COLO668 (cell line): ENCODE measurements around the gene RANBP17.
"Not testable (repeated sequence)": the region's sequence is repeated elsewhere in the genome, so short reads cannot be mapped to it uniquely, and the experiment has no call there.

ENCODE experiments used
- DNase-seq: peaks from one replicate; lab custom pipeline; 2025; ENCODE audit not compliant: unreplicated experiment; lab: John Stamatoyannopoulos, UW

Gene RANBP17

DNA sequence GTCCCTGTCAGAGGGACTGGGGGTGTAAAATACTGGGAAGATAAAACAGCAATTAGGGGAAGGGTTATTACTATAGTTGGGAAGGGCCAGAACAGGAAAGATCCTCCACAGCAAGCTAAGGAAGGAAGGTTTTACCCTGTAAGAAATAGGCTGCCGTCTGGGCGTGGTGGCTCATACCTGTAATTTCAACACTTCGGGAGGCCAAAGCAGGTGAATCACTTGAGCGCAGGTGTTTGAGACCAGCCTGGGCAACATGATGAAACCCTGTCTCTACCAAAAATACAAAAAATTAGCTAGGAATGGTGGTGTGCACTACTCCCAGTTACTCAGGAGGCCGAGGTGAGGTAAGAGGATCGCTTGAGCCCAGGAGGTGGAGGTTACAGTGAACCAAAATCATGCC lies 282.1 kb downstream of the RANBP17 start:
- DNase-seq, result no peak

DNA sequence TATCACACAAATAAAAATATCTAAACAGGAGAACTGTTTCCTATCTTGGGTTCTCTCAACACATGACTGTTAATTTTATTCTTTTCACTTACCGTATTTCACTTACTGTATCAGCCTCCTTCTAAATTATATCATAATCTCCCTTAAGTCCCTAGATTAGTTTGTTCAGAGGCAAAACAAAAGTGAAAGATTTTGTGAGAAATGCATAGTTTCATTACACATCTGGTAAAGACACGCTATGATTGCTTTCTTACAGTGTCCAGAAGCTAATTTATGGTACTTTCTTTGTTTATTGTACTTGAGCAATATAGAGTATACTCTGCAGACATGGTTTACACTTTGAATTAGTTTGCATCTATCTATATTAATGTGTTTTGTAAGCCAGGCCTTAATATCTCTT lies 287.5 kb downstream of the RANBP17 start:
- no peak for DNase-seq

DNA sequence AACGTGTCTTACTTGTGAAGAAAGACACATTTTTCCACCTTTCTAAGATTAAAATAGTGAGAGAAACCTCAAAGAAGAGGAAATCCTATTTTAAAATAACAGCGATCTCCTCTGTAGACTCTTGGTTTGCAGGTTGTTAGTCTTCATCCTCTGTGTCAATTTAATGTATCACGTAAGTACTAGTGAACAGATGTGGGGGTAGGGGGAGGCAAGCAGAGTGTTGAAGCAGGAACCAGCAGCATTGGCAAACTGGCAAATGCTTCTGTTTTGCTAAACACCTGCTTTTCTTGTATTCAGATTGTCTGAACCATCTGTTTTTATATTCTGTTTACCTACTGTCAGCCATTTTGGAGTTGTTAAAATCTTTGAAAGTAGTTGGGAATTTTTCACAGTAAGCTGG lies 288.0 kb downstream of the RANBP17 start:
- DNase-seq, result no peak

DNA sequence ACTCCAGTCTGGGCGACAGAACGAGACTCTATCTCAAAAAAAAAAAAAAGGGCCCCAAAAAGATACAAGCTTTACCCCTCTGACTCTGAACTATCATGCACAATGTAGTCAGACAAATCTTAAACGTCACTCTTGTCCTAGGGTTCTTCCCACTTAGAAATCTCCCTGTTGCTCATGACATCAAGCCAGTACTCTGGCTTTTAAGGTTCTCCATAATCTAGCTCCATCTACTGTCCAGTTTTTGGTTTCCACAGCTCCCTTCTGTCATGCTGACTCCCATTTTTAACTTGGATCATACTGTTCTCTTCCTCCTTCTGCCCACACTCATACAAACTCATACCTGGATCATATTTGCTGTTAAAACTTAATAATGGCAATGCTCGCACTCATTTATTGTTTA lies 290.6 kb downstream of the RANBP17 start:
- no peak for DNase-seq

DNA sequence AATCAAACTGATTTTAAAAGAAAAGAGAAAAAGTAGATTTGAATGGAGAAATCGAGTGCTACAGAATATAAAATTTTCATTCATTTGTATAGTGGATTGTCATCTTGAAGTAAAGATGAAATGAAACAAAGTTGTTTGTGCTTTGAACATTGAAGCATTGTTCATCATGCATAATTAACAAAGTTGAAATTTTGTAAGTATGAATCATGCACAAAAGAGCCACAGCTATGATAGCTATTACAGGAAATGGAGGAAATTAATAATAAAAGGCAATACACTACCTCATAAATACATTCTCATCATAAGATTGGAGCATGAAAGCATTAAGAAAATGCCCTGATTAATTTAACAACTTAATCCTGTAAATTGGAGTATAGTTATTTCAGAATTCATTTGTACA lies 293.8 kb downstream of the RANBP17 start:
- no peak for DNase-seq

DNA sequence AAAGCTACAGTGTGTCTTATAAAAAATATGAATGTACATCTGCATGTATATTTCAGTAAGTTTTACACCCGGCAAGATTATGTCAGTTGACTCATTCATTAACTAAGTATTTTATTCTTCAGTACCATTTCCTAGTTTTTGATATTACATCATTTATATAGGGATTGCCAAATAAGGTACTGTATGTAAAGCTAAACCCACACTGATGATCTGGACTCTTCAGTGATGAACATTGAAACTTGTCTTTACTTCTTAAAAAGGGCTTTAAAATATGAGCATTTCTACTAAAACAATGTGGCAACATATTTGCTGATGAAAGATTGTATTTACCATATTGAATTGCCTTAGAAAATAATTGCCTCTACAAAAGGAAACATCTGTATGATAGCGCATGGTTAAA lies 295.5 kb downstream of the RANBP17 start:
- DNase-seq, result no peak

DNA sequence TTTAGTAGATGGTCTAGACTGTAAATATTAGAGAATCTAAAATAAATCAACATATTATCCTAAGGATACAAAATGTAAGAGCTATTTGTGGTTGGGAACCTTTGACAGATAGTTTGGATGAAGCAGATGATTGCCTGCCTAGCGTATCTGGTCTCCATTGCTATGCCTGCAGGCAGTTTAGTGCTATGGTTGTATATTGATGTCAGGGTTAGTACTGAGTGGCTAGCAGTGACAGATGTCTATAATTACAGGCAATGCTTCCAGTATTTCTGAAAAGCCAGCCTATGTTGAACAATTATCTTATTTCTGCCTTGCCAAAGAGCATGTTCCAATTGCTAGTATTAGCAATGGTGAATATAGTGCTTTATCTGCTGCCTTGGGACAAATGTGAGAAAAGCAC lies 296.0 kb downstream of the RANBP17 start:
- peak; percentile 2 for DNase-seq

DNA sequence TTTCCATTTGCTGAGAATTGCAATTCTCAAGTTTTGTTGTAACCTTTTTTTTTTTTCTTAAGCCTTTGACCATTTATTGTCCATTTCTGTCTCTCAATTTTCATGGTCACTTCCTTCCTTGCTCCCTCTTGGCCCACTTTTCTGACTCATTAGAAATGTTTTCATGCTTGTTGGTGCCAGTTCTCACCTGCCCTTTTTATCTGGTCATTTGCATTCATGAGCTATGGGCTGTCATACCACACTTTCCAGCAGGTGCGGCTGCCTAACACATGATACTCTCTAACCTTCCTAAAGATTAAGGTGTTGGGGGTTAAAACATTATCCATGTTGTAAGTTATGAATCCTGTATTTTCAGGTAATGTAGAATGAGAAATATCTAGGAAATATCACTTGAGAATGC lies 296.8 kb downstream of the RANBP17 start:
- peak; percentile 39 for DNase-seq

DNA sequence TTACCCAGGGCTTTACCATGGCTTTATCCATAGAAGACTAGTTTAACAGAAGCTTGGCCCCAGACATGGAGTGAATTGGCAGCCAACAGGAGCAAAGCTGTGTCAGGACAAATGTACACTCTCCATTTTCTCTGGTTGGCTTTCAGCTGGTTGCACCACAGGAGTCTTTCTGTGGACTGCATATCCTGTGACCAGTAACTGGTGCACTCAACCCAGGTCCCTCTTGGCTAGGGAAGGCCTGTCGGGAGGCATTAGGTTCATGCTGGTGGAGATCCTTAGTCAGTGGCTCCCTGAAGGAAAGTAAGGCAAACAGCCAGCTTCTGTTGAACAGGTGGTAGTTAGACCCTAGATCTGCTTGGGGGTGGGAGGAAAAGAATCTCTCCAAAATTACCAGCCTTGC lies 300.3 kb downstream of the RANBP17 start:
- DNase-seq, result no peak

DNA sequence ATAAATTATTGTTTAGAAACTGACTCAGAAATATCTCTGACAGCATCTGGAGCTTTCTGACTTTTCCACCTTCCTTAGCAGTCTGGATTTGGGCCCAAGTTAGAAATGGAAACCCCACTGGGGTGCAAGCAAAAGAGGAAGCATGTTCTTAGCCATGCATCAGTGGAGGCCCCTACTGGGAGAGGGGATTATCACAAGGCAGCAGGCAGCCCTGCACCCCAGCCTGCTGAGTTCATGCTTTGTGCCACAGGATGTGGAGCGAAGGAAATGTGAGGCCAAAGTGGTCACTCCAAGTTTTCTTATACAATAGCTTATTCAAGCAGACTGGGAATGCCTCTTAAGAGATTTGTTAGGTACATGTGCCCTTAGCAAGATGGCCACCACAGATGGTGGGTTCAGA lies 300.8 kb downstream of the RANBP17 start:
- DNase-seq, result peak; percentile 3

DNA sequence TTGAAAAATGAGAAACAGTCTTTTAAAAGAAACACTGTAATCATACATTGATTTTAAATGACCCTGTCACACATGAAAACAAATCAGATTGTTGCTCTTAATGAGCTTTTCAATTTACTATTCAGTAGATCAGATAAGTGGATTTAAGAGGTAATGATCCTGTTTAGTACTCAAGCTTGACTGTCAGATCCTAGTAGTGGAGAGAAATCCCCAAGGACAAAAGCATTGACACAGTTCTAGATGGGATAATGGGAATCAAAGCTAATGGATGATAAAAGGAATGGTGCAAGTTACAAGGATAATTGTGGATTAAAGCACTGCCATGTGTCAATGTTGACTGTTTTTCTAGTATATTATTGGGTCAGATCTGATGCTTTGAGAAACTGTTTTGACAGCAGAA lies 304.9 kb downstream of the RANBP17 start:
- no peak for DNase-seq

DNA sequence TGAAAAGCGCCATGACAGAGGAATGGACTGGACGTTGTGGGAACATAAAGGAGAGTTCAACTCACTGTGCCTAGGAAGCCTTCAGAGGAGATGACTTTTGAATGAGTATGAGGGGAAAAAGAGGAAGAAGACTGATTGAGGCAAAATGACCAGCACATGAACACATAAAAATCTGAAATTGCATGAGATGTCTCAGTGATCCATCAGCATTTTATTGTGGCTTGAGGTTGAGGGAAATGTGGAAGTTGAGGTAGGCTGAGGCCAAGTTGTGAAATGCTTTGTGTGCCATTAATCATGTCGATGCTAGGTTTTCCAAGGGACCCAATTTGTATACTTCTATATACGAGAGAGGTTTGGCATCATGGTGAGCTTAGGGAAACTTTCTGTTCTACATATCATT lies 306.4 kb downstream of the RANBP17 start:
- DNase-seq, result no peak

DNA sequence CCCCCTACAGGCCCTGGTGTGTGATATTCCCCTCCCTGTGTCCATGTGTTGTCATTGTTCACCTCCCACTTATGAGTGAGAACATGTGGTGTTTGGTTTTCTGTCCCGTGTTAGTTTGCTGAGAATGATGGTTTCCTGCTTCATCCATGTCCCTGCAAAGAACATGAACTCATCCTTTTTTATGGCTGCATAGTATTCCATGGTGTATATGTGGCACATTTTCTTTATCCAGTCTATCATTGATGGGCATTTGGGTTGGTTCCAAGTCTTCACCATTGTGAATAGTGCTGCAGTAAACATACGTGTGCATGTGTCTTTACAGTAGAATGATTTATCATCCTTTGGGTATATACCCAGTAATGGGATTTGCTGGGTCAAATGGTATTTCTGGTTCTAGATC lies 313.1 kb downstream of the RANBP17 start:
- DNase-seq, result not testable (repeated sequence)

DNA sequence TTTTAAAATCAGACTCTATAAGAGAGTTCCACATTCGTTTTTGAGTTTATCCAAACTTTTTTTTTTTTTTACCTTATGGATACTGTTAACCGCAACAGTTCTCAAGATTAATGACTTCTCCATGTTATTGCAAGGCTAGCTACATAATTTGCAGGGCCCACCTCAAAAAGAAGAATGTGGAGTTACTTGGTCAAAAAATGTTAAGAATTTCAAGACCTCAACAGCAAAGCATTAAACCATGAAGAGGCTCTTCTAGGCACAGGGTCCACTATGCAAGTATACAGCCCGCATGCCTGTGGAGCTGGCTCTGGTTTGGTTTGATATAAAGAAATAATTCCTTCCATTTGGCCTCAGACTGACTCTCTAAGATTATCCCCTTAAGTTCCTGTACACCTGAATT lies 313.9 kb downstream of the RANBP17 start:
- DNase-seq, result no peak

DNA sequence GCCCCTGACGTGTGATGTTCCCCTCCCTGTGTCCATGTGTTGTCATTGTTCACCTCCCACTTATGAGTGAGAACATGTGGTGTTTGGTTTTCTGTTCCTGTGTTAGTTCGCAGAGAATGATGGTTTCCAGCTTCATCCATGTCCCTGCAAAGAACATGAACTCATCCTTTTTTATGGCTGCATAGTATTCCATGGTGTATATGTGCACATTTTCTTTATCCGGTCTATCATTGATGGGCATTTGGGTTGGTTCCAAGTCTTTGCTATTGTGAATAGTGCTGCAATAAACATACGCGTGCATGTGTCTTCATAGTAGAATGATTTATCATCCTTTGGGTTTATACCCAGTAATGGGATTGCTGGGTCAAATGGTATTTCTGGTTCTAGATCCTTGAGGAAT lies 316.4 kb downstream of the RANBP17 start:
- not testable (repeated sequence) for DNase-seq

DNA sequence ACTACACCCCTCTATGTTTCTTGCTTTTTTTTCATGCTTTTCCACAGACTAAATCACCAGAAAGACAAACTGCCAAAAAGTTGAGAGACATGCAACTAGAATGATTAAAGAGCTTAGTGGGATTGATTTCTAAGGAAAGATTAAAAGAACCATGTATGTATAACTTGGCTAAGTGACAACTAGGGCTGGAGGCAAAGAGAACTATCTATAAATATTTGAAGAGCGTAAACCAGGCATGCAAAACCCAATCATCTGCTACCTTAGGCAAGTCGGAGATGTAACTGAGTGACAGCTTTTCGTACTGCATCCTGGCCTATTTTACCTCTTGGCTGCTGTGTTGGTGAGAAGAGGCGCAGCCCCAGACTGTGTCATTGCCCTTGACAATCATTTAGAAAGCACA lies 326.2 kb downstream of the RANBP17 start:
- no peak for DNase-seq

DNA sequence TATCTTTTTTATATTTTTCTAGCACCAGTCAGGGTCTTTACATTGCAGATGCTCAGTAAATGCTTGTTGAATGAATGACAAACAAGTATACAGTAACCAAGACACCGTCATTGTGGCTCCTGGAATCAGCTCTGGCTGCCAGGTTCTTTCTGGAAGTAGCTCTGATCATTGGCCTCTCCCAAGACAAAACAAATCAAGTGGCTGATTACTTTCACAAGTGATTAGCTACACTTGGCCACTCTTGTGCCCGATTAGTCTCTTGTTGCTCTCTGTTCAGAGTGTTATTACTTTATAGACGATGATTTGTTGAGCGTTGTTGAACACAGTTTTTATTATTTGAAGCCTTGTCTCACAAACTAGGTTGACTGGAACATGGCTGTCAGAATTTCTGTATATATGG lies 327.6 kb downstream of the RANBP17 start:
- no peak for DNase-seq

DNA sequence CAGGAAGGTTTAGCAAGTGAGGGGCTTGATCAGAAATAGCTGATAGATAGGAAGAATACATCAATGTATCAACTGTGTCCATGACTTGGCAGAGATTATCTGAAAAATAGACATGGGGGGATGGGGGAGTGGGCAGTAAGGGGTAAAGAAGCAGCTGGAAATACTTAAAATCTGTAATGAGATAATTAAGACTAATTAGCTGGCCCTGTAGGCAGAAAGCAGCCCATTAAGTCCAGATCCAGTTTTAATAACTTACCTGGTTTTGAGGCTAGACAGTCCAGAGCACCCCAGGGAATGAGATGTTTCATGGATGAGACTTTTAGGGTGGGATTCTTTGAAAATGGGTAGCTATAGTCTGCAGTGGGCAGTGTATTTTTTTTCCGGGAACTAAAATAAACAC lies 330.3 kb downstream of the RANBP17 start:
- no peak for DNase-seq

DNA sequence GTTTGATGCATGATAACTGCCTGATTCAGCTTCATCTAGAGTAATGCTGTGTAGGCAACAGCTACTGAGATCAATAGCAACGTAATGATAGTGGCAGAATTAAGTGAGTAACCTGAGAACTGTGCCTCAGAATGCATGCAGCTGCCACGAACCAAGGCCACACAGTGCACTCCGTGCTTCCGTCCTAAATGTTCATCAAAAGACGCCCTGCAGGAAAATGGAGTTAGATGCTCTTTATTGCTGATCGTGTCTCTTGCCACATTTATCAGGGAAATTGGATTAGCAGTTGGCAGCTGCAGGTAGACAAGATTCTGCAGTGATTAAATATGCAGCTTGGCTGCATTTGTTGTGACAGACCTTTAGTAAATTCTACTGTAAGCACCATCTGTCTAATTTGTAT lies 339.5 kb downstream of the RANBP17 start:
- peak; percentile 3 for DNase-seq

DNA sequence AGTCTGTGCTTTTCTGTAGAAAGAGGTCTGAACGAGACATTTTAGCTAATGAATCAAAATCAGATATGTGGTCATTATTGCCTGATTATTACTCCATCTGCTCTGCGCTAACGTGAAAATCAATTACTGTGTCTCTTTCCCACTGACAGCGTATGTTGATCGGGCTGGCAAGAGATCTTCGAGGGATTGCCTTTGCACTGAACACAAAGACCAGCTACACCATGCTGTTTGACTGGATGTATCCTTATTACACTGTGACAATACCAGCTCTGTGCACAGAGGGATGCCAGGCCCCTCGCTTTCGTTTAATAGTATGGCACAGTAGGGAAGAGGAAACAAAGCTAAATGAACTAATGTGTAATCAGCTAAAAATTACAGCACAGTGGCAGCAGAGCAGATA lies 343.6 kb downstream of the RANBP17 start:
- DNase-seq, result no peak

DNA sequence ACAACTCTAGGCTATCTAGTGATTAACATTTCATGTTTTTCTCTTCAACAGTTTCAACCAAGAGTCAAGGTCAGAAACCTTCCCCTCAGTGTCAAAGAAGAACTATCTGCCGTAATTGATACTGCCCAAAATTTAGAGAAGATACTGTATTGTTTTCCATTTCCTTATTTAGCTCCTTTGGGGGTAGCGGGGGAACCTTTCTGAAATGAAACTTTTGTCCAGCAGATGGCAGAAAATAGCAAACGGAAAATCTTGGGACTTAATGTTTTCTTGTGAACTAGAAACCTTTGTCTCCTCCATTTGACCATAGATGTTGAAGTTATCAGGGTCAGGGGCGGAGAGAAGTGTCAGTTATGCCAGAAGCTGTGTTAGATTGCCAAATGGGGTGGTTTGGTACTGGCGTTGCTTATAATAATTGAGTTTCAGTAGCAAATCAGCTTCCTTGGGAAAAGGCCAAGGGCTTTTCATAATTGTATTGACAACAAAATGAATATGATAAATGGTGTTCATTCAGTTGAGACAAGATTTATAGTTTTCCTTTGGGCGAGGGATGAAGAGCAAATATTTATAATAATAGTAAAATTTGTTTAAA lies 345.5 kb downstream of the RANBP17 start:
- no peak for DNase-seq

DNA sequence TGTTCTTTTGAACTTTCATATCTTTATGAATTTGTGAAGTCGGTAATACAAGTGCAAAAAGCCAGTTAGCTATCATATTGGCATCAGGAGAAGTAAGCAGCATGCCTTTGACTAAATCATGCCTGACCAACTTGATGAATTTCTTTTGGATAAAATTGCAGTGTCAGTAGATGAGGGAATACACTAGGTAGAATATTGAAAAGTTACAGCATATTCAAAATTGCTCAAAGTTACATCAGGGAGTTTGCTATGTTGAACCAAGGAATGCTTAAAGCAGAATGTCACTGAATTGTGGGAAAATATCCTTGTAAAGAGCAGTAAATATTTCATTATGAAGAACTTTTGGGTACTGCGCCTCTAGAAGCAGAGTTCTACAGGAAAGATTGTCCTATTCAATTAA lies 360.1 kb downstream of the RANBP17 start:
- DNase-seq, result no peak

DNA sequence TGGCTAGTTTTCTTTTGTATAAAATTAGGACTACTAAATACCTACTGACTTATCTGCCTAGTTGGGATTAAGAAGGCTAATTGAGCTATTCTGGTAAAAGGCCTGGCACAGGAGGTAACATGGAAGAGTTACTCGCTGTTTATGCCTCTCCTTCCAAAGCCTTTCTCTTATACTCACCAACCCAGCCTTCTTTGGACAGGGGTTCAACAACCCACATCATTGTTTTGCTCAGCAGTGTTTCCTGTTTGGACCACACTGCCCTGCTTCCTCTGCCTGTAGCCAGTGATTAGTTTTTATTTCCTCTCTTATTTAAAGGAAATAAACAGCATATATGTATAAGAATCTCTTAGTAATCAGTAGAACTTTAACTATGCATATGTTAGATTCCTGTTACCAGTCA lies 362.1 kb downstream of the RANBP17 start:
- DNase-seq, result no peak
